Skeletal muscle tissue (tissue), 4 donors: ENCODE measurements around the gene NELL2. TPM values are rescaled to one million over a fixed set of nuclear protein-coding genes. Genes with fewer than 3 reads are reported as not detected.
"Not testable (repeated sequence)": the region's sequence is repeated elsewhere in the genome, so short reads cannot be mapped to it uniquely, and the experiment has no call there.

ENCODE experiments used
- H3K27ac ChIP-seq: one replicate; pipeline ENCODE4 v1.7.0; 2013; ENCODE audit warnings: mild to moderate bottlenecking, low read depth, low read length, inconsistent platforms
- H3K27me3 ChIP-seq, 3 donors: one replicate each; pipeline ENCODE4 v1.7.0; 2013; ENCODE audit warnings: low read length in 3 of 3; ENCODE audit not compliant: control insufficient read depth in 3 of 3, insufficient read depth in 3 of 3
- H3K36me3 ChIP-seq, 3 donors: one replicate each; pipeline ENCODE4 v1.7.0; 2013; ENCODE audit warnings: low read length in 3 of 3; ENCODE audit not compliant: control insufficient read depth in 3 of 3, insufficient read depth in 3 of 3
- H3K4me1 ChIP-seq, 3 donors: one replicate each; pipeline ENCODE4 v1.7.0; 2013; ENCODE audit warnings: low read length in 3 of 3, mild to moderate bottlenecking in 3 of 3; ENCODE audit not compliant: control insufficient read depth in 3 of 3, insufficient read depth in 3 of 3
- H3K4me3 ChIP-seq, 3 donors: one replicate each; pipeline ENCODE4 v1.7.0; 2013; ENCODE audit warnings: low read length in 3 of 3
- H3K9ac ChIP-seq, 3 donors: one replicate each; pipeline ENCODE4 v1.7.0; 2013; ENCODE audit warnings: low read length in 3 of 3, mild to moderate bottlenecking in 3 of 3, moderate library complexity in 2 of 3, low read depth in 1 of 3
- H3K9me3 ChIP-seq, 3 donors: one replicate each; pipeline ENCODE4 v1.7.0; 2013; ENCODE audit warnings: low read length in 3 of 3; ENCODE audit not compliant: control insufficient read depth in 3 of 3
- total RNA-seq: library from RNA; depleted of rRNA; stranded (reverse); fragments of >200 nt; gene quantifications from one replicate; pipeline ENCODE4 v1.2.3, GENCODE V29; 2014
- donor health status: Osteomylitis.

Gene NELL2
- total RNA-seq, result 1.0 TPM

GRCh38 chr12:44875954-44876543 lies at the start of gene NELL2:
Gene NELL2 (minus strand): TSS chr12:44876315. CDS start chr12:44875869, 446 bp downstream.
- H3K9ac ChIP-seq, result peak within 1 kb of the TSS in 1 of 3 donors; percentile 36
- peaks cover 17 to 19% (median 18%) of the 10 kb centered on the region in 3 donors for H3K4me1 ChIP-seq
- peak within 1 kb of the TSS; percentile 63 to 68 (median 65) for H3K4me3 ChIP-seq
- H3K36me3 ChIP-seq, result no peaks in the 10 kb centered on the region
- H3K27me3 ChIP-seq, result peaks cover 21 to 28% (median 26%) of the 10 kb centered on the region in 3 donors
- no peak within 1 kb of the TSS for H3K27ac ChIP-seq
- H3K9me3 ChIP-seq, result peaks cover 0 to 2% (median 0%) of the 10 kb centered on the region in 3 donors

DNA sequence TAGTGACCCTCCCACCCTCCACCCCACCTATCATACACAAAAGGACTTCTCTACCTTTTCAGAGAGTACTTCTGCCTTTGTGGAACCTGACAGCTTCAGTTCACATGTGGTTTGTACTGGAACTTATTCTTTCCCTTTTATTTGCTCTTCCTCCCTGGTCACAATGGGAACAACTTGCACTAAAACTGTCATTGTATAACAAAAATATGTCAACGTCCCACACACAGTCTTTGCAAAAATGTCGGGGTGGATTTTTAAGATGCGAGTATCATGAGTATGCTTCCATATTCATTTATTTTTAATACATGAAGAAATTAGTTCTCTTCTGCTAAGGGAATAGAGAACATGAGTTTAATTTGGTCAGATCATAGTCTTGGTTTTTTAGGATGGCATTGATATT lies 45.6 kb upstream of the NELL2 start:
- Histone ChIP-seq H3K9ac (no peak overlapping the region), H3K27me3 (no peaks in the 10 kb centered on the region), H3K9me3 (no peaks in the 10 kb centered on the region), H3K4me1 (no peaks in the 10 kb centered on the region), H3K4me3 (no peak overlapping the region), H3K27ac (no peak overlapping the region), H3K36me3 (no peaks in the 10 kb centered on the region)

- H3K9me3 ChIP-seq, result no peaks in the 10 kb centered on the region
- no peak overlapping the region for H3K4me3 ChIP-seq
- H3K9ac ChIP-seq, result no peak overlapping the region
- H3K27me3 ChIP-seq, result no peaks in the 10 kb centered on the region
- no peaks in the 10 kb centered on the region for H3K4me1 ChIP-seq
- H3K27ac ChIP-seq, result no peak overlapping the region
- no peaks in the 10 kb centered on the region for H3K36me3 ChIP-seq
These were observed 41.0 kb upstream of the NELL2 start for GRCh38 chr12:44917141-44917540.

GRCh38 chr12:44915958-44916357 lies 39.8 kb upstream of the NELL2 start:
- no peaks in the 10 kb centered on the region for H3K9me3 ChIP-seq
- H3K27me3 ChIP-seq, result no peaks in the 10 kb centered on the region
- no peak overlapping the region for H3K4me3 ChIP-seq
- no peaks in the 10 kb centered on the region for H3K36me3 ChIP-seq
- no peak overlapping the region for H3K9ac ChIP-seq
- no peak overlapping the region for H3K27ac ChIP-seq
- H3K4me1 ChIP-seq, result no peaks in the 10 kb centered on the region

DNA sequence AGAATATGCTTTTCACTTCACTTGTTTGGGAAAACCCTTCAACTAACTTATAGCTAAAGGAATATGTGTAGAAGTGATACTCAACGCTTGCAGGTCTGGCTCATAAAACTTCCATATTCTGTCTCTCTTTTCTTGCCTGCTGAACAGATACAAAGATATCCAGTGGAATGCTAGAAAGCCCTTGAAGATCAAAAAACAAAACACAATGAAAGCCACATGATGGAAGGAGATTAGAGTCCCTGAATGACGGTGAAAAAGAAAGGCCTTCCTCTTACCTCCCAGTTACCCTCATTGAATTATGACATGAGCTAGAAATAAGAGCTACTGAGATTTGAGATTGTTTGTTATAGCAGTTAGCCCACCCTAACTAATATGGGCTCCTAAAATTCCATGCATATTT lies 28.2 kb upstream of the NELL2 start:
- Histone ChIP-seq H3K9me3 (no peaks in the 10 kb centered on the region), H3K4me3 (no peak overlapping the region), H3K36me3 (no peaks in the 10 kb centered on the region), H3K27me3 (no peaks in the 10 kb centered on the region), H3K4me1 (no peaks in the 10 kb centered on the region), H3K27ac (no peak overlapping the region), H3K9ac (no peak overlapping the region)

- H3K9me3 ChIP-seq, H3K9ac ChIP-seq, H3K27ac ChIP-seq, H3K4me1 ChIP-seq, H3K4me3 ChIP-seq, H3K36me3 ChIP-seq, H3K27me3 ChIP-seq: not testable (repeated sequence)
These were observed 22.0 kb upstream of the NELL2 start for GRCh38 chr12:44898108-44898507.

GRCh38 chr12:44889926-44890325 lies 13.8 kb upstream of the NELL2 start:
- Histone ChIP-seq H3K36me3 (no peaks in the 10 kb centered on the region), H3K27me3 (no peaks in the 10 kb centered on the region), H3K9me3 (no peaks in the 10 kb centered on the region), H3K4me3 (no peak overlapping the region), H3K27ac (no peak overlapping the region), H3K9ac (no peak overlapping the region), H3K4me1 (no peaks in the 10 kb centered on the region)

- Histone ChIP-seq H3K9ac (no peak overlapping the region), H3K4me1 (no peaks in the 10 kb centered on the region), H3K27ac (no peak overlapping the region), H3K9me3 (no peaks in the 10 kb centered on the region), H3K4me3 (no peak overlapping the region), H3K36me3 (no peaks in the 10 kb centered on the region), H3K27me3 (no peaks in the 10 kb centered on the region)
These were observed 13.0 kb upstream of the NELL2 start for GRCh38 chr12:44889162-44889561.

DNA sequence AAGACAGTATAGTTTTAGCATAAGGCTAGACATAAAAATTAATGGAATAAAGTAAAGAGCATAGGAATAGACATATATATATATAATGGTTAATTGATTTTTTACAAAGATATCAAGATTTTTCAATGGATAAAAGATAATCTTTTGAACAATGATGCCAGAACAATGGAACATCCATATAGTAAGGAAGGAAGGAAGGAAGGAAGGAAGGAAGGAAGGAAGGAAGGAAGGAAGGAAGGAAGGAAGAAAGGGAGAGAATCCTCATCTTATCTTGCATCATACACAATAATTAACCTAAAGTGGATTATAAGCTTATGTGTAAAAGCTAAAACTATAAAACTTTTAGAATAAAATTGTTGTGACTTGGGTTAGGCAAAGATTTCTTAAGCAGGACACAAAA lies 9.8 kb upstream of the NELL2 start:
- H3K27me3 ChIP-seq, result no peaks in the 10 kb centered on the region
- H3K36me3 ChIP-seq, result no peaks in the 10 kb centered on the region
- H3K4me1 ChIP-seq, result no peaks in the 10 kb centered on the region
- H3K4me3 ChIP-seq, result no peak overlapping the region
- peaks cover 0 to 3% (median 0%) of the 10 kb centered on the region in 3 donors for H3K9me3 ChIP-seq
- H3K9ac ChIP-seq, result no peak overlapping the region
- no peak overlapping the region for H3K27ac ChIP-seq

GRCh38 chr12:44881197-44881596 lies 5.1 kb upstream of the NELL2 start:
- Histone ChIP-seq H3K9ac (no peak overlapping the region), H3K9me3 (peaks cover 0 to 3% (median 2%) of the 10 kb centered on the region in 3 donors), H3K36me3 (no peaks in the 10 kb centered on the region), H3K4me1 (peaks cover 7 to 8% (median 7%) of the 10 kb centered on the region in 3 donors), H3K27ac (no peak overlapping the region), H3K4me3 (no peak overlapping the region), H3K27me3 (peaks cover 0 to 8% (median 6%) of the 10 kb centered on the region in 3 donors)
